Measurements from ENCODE around the gene C16orf96.

C16orf96 gene

DNA sequence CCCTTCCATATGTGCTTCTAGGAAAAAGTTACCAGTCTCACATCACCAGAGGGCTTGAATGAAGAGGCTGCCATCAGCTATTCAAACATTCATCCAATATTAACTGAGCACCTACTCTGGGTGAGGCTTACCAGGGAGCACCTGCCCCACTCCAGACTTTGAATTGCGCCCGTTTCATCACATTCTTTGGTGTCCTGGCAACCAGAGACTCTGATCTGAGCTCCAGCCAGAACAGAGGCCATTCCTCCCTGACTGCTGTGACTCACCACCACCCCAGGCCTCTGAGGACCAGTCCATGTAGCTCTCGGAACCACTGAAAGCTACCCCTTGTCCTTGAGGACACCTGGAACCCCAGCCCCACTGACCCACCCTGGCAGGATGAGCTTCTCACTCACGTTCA, at the start of gene C16orf96:
TSS of gene C16orf96 (plus strand) at position 229 of the 400 bp plus-strand sequence. CDS start at position 379, 150 bp downstream.
- in situ Hi-C loops (cut with MboI; ENCODE audit: low sequenced_read_pairs), result no loop called here

DNA sequence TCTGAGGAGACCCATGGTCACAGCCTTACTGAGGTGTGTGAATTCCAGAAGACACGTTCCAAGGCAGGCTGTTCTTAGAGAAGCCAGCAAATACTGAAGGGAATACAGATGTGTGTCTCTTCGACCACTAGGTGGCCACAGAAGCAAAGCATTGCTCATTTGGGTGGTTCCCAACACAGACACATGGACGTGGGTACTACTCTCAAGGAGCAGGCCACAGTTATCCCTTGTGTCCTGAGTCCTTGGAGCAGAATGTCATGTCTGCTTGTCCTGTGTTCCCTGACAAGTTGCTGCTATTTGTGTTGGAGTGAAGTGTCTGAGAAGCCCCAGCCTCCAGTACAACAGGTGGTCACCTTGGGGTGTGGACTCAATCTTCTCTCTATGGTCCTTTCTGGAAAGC, 49.7 kb upstream of the C16orf96 start:
- in situ Hi-C loops (cut with MboI; ENCODE audit: low sequenced_read_pairs), result no loop called here

DNA sequence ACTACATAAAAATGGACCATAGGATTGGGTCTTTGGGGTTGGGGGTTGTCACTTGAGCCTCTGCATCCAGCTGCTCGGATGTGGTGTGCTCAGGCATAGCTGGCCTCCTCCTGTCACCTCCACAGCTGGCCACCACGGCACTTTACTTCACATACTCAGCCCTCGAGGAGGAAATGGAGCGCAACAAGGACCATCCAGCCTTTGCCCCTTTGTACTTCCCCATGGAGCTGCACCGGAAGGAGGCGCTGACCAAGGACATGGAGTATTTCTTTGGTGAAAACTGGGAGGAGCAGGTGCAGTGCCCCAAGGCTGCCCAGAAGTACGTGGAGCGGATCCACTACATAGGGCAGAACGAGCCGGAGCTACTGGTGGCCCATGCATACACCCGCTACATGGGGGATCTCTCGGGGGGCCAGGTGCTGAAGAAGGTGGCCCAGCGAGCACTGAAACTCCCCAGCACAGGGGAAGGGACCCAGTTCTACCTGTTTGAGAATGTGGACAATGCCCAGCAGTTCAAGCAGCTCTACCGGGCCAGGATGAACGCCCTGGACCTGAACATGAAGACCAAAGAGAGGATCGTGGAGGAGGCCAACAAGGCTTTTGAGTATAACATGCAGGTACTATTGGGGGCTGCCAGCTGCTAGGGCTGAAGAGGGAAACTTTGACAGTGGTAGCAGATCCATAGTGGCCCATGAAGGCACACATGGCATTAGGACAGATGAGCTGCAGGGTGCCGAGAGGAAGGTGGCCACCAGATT, 48.4 kb upstream of the C16orf96 start:
- in situ Hi-C loops (cut with MboI; ENCODE audit: low sequenced_read_pairs), result no loop called here

GRCh38 chr16:4508806-4509205, 47.3 kb upstream of the C16orf96 start:
- in situ Hi-C loops (cut with MboI; ENCODE audit: low sequenced_read_pairs), result no loop called here

DNA sequence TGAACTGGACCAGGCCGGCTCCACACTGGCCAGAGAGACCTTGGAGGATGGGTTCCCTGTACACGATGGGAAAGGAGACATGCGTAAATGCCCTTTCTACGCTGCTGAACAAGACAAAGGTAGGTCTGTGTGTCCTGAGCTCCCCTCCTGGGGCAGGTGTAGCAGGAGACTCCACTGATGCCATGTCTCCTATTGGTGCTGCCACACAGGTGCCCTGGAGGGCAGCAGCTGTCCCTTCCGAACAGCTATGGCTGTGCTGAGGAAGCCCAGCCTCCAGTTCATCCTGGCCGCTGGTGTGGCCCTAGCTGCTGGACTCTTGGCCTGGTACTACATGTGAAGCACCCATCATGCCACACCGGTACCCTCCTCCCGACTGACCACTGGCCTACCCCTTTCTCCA, 46.7 kb upstream of the C16orf96 start:
- in situ Hi-C loops (cut with MboI; ENCODE audit: low sequenced_read_pairs), result no loop called here

- in situ Hi-C loops (cut with MboI; ENCODE audit: low sequenced_read_pairs), result no loop called here
Measured at GRCh38 chr16:4510131-4510530, 46.0 kb upstream of the C16orf96 start.

DNA sequence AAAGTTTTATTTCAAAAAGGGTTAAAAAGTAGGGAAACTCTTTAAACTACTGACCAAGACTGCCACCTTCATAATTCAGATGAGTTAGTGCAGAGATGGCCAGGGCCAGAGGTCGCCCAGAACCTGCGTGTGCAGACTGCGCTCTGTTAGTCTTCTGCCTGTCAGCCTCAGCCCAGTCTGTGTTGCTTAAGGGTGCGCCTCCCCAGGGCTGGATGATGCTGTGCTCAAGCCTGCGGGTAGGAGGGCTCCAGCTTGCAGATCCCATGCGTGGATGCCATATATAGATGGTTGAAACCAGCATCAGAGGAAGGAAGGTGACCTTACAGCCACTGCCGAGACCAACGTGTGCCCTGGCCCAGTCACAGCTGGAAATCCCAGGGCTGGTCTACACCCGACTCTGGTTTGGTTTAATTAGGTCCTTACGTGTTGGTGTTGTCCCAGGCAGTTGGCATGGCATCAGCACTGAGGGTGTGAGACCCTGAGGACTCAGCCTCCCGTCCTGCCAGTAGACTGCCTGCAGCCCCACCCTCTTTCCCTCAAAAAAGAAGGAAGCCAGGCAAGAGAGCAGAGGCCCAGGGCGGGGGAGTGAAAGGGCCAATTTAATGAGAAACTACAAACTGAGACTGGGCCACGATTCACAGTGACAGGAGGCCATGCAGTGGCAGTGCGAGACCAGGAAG, 45.3 kb upstream of the C16orf96 start:
- in situ Hi-C loops (cut with MboI; ENCODE audit: low sequenced_read_pairs), result no loop called here

GRCh38 chr16:4511441-4512082, 44.6 kb upstream of the C16orf96 start:
- in situ Hi-C loops (cut with MboI; ENCODE audit: low sequenced_read_pairs), result no loop called here

- in situ Hi-C loops (cut with MboI; ENCODE audit: low sequenced_read_pairs), result no loop called here
Measured at GRCh38 chr16:4512473-4512872, 43.7 kb upstream of the C16orf96 start.

GRCh38 chr16:4513086-4513860, 42.9 kb upstream of the C16orf96 start:
- in situ Hi-C loops (cut with MboI; ENCODE audit: low sequenced_read_pairs), result no loop called here

DNA sequence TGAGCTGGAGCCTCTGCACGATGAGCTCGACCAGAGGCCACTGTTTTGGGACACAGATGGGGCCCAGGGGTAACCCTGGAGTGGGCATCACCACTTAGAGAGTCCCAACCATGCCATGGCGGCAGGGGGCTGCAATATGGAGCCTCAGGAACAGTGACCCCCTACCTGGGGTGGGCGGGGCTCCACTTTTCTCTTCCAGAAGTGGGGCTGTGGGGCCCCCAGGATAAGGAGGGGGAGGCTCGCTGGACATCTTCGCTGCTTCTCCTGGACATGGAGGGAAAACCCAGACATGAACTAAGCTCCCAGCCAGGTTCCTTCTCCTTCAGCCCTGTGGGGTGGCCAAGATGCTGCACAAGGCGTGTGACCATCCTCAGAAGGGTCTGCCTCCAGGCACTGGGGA, 42.3 kb upstream of the C16orf96 start:
- in situ Hi-C loops (cut with MboI; ENCODE audit: low sequenced_read_pairs), result no loop called here

DNA sequence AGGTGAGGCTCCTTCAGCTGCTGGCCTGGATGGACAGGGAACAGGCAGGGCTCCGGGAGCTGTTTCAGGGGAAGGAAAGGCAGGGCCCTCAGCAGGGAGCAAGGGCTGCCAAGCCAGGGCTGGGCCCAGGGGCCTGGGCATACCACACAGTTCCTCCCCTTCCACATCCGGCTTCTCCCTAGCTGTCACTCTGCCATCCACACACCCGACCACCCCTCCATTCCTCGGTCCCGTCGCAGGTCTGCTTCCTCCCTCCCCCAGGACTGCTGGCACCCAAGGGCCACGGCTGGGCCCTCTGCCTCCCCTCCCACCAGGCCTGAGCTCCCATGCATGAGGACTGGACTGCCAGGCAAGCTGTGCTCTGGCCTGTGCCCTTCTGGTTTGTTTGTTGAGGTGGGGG, 41.5 kb upstream of the C16orf96 start:
- in situ Hi-C loops (cut with MboI; ENCODE audit: low sequenced_read_pairs), result no loop called here

- in situ Hi-C loops (cut with MboI; ENCODE audit: low sequenced_read_pairs), result no loop called here
Measured at GRCh38 chr16:4515611-4516233, 40.4 kb upstream of the C16orf96 start.

GRCh38 chr16:4517812-4518680, 38.1 kb upstream of the C16orf96 start:
- in situ Hi-C loops (cut with MboI; ENCODE audit: low sequenced_read_pairs), result no loop called here

GRCh38 chr16:4519274-4520058, 36.7 kb upstream of the C16orf96 start:
- in situ Hi-C loops (cut with MboI; ENCODE audit: low sequenced_read_pairs), result no loop called here

- in situ Hi-C loops (cut with MboI; ENCODE audit: low sequenced_read_pairs), result no loop called here
Measured at GRCh38 chr16:4520913-4521312, 35.2 kb upstream of the C16orf96 start.

DNA sequence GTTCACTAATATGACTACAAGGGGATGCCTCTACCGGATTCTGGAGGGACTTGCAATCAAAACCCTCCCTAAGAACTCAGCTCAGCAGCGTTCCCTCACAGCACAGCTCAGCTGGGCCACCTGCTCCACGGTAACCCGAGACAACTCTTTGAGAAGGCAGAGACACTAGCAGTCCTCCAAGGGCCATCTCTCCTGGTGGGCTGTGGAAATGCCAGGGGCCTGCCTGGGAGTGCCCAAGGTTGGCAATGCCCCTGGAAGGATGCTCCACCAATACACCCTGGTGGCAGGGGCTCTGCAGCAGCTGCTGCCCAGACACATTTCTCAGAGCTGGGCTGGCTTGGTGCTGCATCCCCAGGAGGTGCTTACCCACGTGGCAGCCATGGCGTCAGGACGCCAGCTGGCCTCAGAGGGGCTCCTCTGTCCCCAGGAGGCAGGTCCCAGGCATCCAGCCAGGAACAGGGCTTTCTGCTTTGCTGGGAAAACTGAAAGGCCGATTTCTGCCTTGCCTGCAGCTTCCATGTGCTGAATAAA, 34.0 kb upstream of the C16orf96 start:
- in situ Hi-C loops (cut with MboI; ENCODE audit: low sequenced_read_pairs), result no loop called here

DNA sequence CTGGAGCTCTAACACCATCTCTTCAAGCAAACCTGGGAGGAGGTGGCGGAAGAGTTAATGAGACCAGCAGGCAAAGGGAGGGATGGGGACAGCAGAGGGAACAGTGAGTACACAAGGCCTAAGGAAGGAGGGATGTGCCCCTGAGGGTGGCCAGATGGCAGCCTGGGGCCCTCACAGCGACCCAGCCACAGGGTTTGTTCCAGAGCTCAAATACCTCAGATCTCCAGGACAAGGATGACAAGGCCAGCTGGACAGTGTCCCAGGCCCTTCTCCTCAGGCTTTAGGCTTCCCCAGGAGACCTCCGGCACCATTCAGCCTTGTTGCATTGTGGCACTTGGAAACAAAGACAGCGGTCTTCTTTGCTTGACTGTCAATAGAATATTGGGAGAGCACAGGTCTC, 32.5 kb upstream of the C16orf96 start:
- in situ Hi-C loops (cut with MboI; ENCODE audit: low sequenced_read_pairs), result no loop called here

DNA sequence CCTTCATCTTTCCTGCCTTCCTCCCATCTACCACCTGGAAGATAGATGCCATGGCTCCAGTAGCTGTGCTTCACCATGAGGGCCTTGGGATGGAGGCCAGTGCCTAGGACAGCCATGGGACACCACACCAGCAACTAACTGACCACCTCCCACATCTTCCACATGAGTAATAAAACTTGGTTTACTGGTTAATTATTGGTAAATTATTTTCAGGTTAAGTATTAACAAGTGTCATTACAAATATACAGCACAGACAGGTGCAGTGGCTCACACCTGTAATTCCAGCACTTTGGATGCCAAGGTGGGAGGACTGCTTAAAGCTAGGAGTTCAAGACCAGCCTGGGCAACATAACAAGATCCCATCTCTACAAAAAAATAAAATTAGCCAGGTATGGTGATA, 31.6 kb upstream of the C16orf96 start:
- in situ Hi-C loops (cut with MboI; ENCODE audit: low sequenced_read_pairs), result no loop called here

Measured in HL-60/S4 treated with retinoic acid at 250 ng/mL for 4 days and 3 days (cell line).